A549 (cell line): Measurements from ENCODE around the gene UPK3A. TPM values are rescaled to one million over a fixed set of nuclear protein-coding genes. Genes with fewer than 3 reads are reported as not detected.

ENCODE experiments used
- ATAC-seq, 2 experiments: fragments of 200-7000 bp in 1 of 2; fragments of >200 bp in 1 of 2; cut with Nextera tagmentation in 1 of 2; cut with Tn5 transposase in 1 of 2; 3 replicates each; pipeline versions ENCODE4 v1.8.0 to v1.9.1; 2018 to 2020; ENCODE audit warnings: mild to moderate bottlenecking in 1 of 2, moderate library complexity in 1 of 2
- CTCF ChIA-PET: fragments of 300-600 bp; sonication (Branson Sonifier 250); formaldehyde crosslinking; extraction: SDS; loops from one replicate; lab custom pipeline; 2021; ENCODE audit warnings: antibody characterized with exemption, inconsistent platforms; lab: Yijun Ruan, JAX
- POLR2A ChIA-PET: fragments of 350-600 bp; formaldehyde crosslinking; extraction: SDS; loops from one replicate; lab custom pipeline; 2021; ENCODE audit warnings: antibody characterized with exemption, inconsistent platforms; lab: Yijun Ruan, JAX
- DNase-seq, 2 experiments: peaks; one replicate each; pipeline versions ENCODE4 v3.0.0 to v3.0.0-alpha.2; 2011 to 2016; ENCODE audit warnings: low read depth in 1 of 2, low spot score in 1 of 2
- FAIRE-seq: peaks from 2 replicates; lab custom pipeline; 2011; peaks lifted over from hg19 to GRCh38; lab: Jason Lieb, UNC
- H3K27ac ChIP-seq, 2 experiments: fragments of >200 bp; sonication (Bioruptor Twin); formaldehyde crosslinking; 3 replicates each; pipeline ENCODE4 v1.5.1; 2016 to 2017
- H3K4me1 ChIP-seq: fragments of >200 bp; sonication (Bioruptor Twin); formaldehyde crosslinking; 3 replicates; pipeline ENCODE4 v1.6.1; 2016
- H3K4me2 ChIP-seq: fragments of >200 bp; sonication (Bioruptor Twin); formaldehyde crosslinking; 3 replicates; pipeline ENCODE4 v1.6.1; 2016
- H3K4me3 ChIP-seq: fragments of >200 bp; sonication (Bioruptor Twin); formaldehyde crosslinking; 3 replicates; pipeline ENCODE4 v1.5.1; 2016
- H3K9me3 ChIP-seq: fragments of >200 bp; sonication (Bioruptor Twin); formaldehyde crosslinking; 3 replicates; pipeline ENCODE4 v1.6.1; 2016
- BHLHE40 ChIP-seq: IDR thresholded peaks from 2 replicates; pipeline ENCODE4 v1.6.1; 2012; ENCODE audit warnings: low read depth, low read length, inconsistent platforms
- CBX2 ChIP-seq: fragments of 200-600 bp; sonication (generic); IDR thresholded peaks from 2 replicates; pipeline ENCODE4 v1.6.1; 2016; ENCODE audit warnings: low read depth, mild to moderate bottlenecking, borderline replicate concordance
- EHF ChIP-seq: fragments of 250-450 bp; sonication (Bioruptor Pico); IDR thresholded peaks from 2 replicates; pipeline ENCODE4 v1.5.0; 2020; ENCODE audit warnings: mild to moderate bottlenecking
- FOSB ChIP-seq: fragments of 250-450 bp; sonication (Bioruptor Pico); IDR thresholded peaks from 2 replicates; pipeline ENCODE4 v1.5.0; 2020; ENCODE audit warnings: mild to moderate bottlenecking, moderate library complexity
- FOXS1 ChIP-seq: fragments of 250-450 bp; sonication (Bioruptor Pico); IDR thresholded peaks from 2 replicates; pipeline ENCODE4 v1.5.0; 2020; ENCODE audit warnings: mild to moderate bottlenecking, moderate library complexity
- HOXB13 ChIP-seq: fragments of 250-450 bp; sonication (Bioruptor Pico); IDR thresholded peaks from 2 replicates; pipeline ENCODE4 v1.5.0; 2020; ENCODE audit warnings: low read depth, mild to moderate bottlenecking, moderate library complexity
- JUNB ChIP-seq: fragments of >200 bp; sonication (Bioruptor Twin); formaldehyde crosslinking; IDR thresholded peaks from 2 replicates; pipeline ENCODE4 v1.6.1; 2016
- KDM5A ChIP-seq: fragments of 200-600 bp; sonication (generic); IDR thresholded peaks from 2 replicates; pipeline ENCODE4 v1.6.1; 2016; ENCODE audit warnings: antibody characterized with exemption, mild to moderate bottlenecking
- MAFK ChIP-seq: fragments of 450-650 bp; IDR thresholded peaks from 2 replicates; pipeline ENCODE4 v1.6.1; 2014; ENCODE audit not compliant: partially characterized antibody
- MYC ChIP-seq: IDR thresholded peaks from 2 replicates; pipeline ENCODE4 v1.6.1; 2012; ENCODE audit warnings: mild to moderate bottlenecking, inconsistent platforms, low read length, improper control_type of control experiment, borderline replicate concordance
- NFE2L2 ChIP-seq: fragments of 150-350 bp; conservative IDR thresholded peaks from 2 replicates; pipeline ENCODE4 v1.6.1; 2014; ENCODE audit warnings: low read length
- NR3C1 ChIP-seq: fragments of >200 bp; sonication (Bioruptor Twin); formaldehyde crosslinking; IDR thresholded peaks from 3 replicates; pipeline ENCODE4 v1.6.1; 2017
- PHF8 ChIP-seq: fragments of 200-600 bp; sonication (generic); IDR thresholded peaks from 2 replicates; pipeline ENCODE4 v1.6.1; 2016; ENCODE audit warnings: low read depth, mild to moderate bottlenecking, antibody characterized with exemption, moderate library complexity, borderline replicate concordance
- POLR2A ChIP-seq: IDR thresholded peaks from 2 replicates; pipeline ENCODE4 v1.6.1; 2012; ENCODE audit warnings: mild to moderate bottlenecking, low read length
- RARB ChIP-seq: fragments of 250-450 bp; sonication (Bioruptor Pico); IDR thresholded peaks from 2 replicates; pipeline ENCODE4 v1.8.0; 2021; ENCODE audit warnings: mild to moderate bottlenecking, moderate library complexity
- RCOR1 ChIP-seq: fragments of 150-350 bp; IDR thresholded peaks from 2 replicates; pipeline ENCODE4 v1.6.1; 2014; ENCODE audit warnings: antibody characterized with exemption, low read length, low read depth
- TFCP2L1 ChIP-seq: fragments of 250-450 bp; sonication (Bioruptor Pico); IDR thresholded peaks from 2 replicates; pipeline ENCODE4 v1.5.0; 2021; ENCODE audit warnings: mild to moderate bottlenecking
- TP53 ChIP-seq: fragments of 250-450 bp; sonication (Bioruptor Pico); IDR thresholded peaks from 2 replicates; pipeline ENCODE4 v1.5.0; 2021; ENCODE audit warnings: mild to moderate bottlenecking, moderate library complexity
- ZC3H11A ChIP-seq: fragments of 450-650 bp; IDR thresholded peaks from 2 replicates; pipeline ENCODE4 v1.6.1; 2014; ENCODE audit warnings: antibody characterized with exemption, mild to moderate bottlenecking
- ZFP36 ChIP-seq: fragments of 450-650 bp; IDR thresholded peaks from 2 replicates; pipeline ENCODE4 v1.6.1; 2014; ENCODE audit warnings: borderline replicate concordance; ENCODE audit not compliant: partially characterized antibody
- WGBS: methylation state at CpG from one replicate; pipeline ENCODE4 v1.1.6; 2017; ENCODE audit errors: missing lambda C conversion rate; 5-methylcytosine and 5-hydroxymethylcytosine counted together
- polyA plus RNA-seq, 4 experiments: library from polyadenylated mRNA; depleted of rRNA in 3 of 4; stranded (reverse); fragments of >200 nt; fragmentation: RNase III in 1 of 4; extraction: RNeasy Plus Mini Kit Qiagen cat#74134 plus additional on column Dnase treatment in 1 of 4; gene quantifications; 2 replicates in 3 of 4; 3 replicates in 1 of 4; pipeline ENCODE4 v1.2.3, GENCODE V29; 2011 to 2017
- TF ChIP-seq, protein P1 (sequence below): fragments of >200 bp; sonication (Bioruptor Twin); formaldehyde crosslinking; IDR thresholded peaks from 2 replicates; pipeline ENCODE4 v1.6.1; 2016
- TF ChIP-seq, protein P2 (sequence below): fragments of 450-650 bp; IDR thresholded peaks from 2 replicates; pipeline ENCODE4 v1.6.1; 2014; ENCODE audit warnings: antibody characterized with exemption
- TF ChIP-seq, protein P3 (sequence below): fragments of >200 bp; sonication (Bioruptor Twin); formaldehyde crosslinking; IDR thresholded peaks from 3 replicates; pipeline ENCODE4 v1.5.1; 2016
- TF ChIP-seq, protein P4 (sequence below): fragments of 250-450 bp; sonication (Bioruptor Pico); IDR thresholded peaks from 2 replicates; pipeline ENCODE4 v1.5.0; 2020; ENCODE audit warnings: low read depth, mild to moderate bottlenecking, moderate library complexity
- TF ChIP-seq, protein P5 (sequence below): IDR thresholded peaks from 2 replicates; pipeline ENCODE4 v1.6.1; 2012; ENCODE audit warnings: low read depth, borderline replicate concordance
- TF ChIP-seq, protein P6 (sequence below): IDR thresholded peaks from 2 replicates; pipeline ENCODE4 v1.6.1; 2012
- TF ChIP-seq, protein P7 (sequence below): fragments of 150-350 bp; IDR thresholded peaks from 2 replicates; pipeline ENCODE4 v1.6.1; 2014; ENCODE audit warnings: low read depth, mild to moderate bottlenecking, low read length
- TF ChIP-seq, protein P8 (sequence below): IDR thresholded peaks from 2 replicates; pipeline ENCODE4 v1.6.1; 2012

UPK3A gene
- polyA plus RNA-seq, 2 of the 4 experiments (the other 2 are of a cell fraction) = not detected

DNA sequence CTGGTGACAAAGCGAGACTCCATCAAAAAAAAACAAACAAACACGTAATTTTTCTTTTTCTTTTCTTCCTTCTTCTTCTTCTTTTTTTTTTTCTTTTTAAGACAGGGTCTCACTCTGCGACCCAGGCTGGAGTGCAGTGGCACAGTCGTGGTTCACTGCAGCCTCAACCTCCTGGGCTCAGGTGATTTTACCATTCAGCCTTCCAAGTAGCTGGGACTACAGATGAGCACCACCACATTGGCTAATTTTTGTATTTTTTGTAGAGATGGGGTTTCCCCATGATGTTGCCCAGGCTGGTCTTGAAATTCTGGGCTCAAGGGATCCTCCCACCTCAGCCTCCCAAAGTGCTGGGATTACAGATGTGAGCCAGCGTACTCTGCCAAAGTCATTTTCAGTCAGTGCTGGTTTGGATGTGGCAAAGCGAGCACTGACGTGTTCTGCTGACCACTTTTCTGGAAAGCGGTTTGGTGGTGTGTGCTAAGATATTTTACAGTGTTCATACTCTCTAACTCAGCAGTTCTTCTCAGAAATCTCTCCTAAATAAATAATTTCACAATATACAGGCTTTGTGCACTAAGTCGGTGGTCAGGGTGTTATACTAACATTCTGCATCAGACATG is 35.7 kb downstream of the UPK3A start:
- TF ChIP-seq TP53 (no peak), BHLHE40 (no peak), MYC (no peak), HOXB13 (no peak), ZFP36 (no peak), FOXS1 (CRISPR knock-in tag) (no peak), TFCP2L1 (CRISPR knock-in tag) (no peak), POLR2A (no peak)
- TF ChIP-seq, protein P1, sequence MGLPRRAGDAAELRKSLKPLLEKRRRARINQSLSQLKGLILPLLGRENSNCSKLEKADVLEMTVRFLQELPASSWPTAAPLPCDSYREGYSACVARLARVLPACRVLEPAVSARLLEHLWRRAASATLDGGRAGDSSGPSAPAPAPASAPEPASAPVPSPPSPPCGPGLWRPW = no peak
- DNase-seq = no peak
- Histone ChIP-seq H3K27ac (no peak overlapping the region), H3K4me2 (no peak overlapping the region), H3K4me3 (no peak overlapping the region), H3K4me1 (no peaks in the 10 kb centered on the region; the same call in 2 of the 3 replicates), H3K9me3 (no peaks in the 10 kb centered on the region)
- ATAC-seq = no peak
- 91% methylated on average over 9 of the region's 9 CpGs for WGBS
- CTCF ChIA-PET = no interaction called here
- FAIRE-seq = no peak
- POLR2A ChIA-PET = no interaction called here

DNA sequence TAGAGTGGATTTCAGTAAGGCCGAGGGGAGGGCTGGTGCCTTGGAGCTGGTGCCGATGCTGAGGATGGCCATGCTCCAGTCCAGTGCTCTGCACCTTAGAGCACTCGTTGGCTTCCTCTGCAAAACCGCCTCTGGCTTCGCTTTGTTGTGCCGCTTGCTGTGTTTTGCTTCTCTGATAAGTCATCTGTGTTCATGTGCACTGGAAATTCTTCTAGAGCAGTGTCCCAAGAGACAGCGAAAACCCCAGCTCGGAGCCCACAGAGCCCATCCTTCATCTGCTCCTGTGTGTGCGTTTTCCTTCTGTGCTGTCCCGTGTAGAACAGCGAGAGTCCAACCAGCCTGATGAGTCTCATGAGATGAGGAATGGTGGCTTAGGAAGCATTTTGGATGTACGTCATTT is 37.1 kb downstream of the UPK3A start:
- H3K9me3 ChIP-seq = no peaks in the 10 kb centered on the region
- H3K27ac ChIP-seq = no peak overlapping the region
- no peak for TF ChIP-seq KDM5A
- TF ChIP-seq FOXS1 (CRISPR knock-in tag) = no peak
- TF ChIP-seq, protein P2, sequence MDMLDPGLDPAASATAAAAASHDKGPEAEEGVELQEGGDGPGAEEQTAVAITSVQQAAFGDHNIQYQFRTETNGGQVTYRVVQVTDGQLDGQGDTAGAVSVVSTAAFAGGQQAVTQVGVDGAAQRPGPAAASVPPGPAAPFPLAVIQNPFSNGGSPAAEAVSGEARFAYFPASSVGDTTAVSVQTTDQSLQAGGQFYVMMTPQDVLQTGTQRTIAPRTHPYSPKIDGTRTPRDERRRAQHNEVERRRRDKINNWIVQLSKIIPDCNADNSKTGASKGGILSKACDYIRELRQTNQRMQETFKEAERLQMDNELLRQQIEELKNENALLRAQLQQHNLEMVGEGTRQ = no peak
- TF ChIP-seq HOXB13 = no peak
- no peaks in the 10 kb centered on the region; the same call in 2 of the 3 replicates for H3K4me1 ChIP-seq
- H3K4me3 ChIP-seq = no peak overlapping the region
- ChIA-PET POLR2A (no interaction called here), CTCF (no interaction called here)
- DNase-seq (no peak), FAIRE-seq (no peak), ATAC-seq (no peak)
- WGBS = 96% methylated on average over 12 of the region's 12 CpGs
- H3K4me2 ChIP-seq = no peak overlapping the region

DNA sequence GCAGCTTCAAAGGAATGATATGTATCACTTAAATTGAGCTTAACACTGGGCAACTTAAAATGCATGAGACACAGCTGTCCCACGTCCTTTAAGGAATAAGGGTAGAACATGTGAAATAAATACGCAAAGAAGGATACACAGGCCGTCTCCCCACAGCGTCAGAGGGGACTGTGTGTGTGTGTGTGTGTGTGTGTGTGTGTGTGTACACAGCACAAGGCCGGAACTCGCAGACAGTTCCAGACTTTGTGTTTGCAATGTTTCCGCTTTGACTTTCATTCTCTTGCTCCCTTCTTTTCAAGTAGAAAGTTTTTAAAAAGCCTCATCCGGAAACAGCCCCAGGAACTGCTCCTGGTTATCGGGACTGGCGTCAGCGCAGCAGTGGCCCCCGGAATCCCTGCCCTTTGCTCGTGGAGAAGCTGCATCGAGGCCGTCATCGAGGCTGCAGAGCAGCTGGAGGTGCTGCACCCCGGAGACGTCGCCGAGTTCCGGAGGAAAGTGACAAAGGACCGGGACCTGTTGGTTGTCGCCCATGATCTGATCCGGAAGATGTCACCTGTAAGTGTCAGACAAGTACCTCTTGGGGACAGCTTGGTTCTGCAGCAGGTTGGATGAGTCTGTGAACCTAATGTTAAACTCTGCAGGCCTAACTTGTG is 38.2 kb downstream of the UPK3A start:
- ChIA-PET POLR2A (no interaction called here), CTCF (interaction anchor here (0.7 to 1.2 kb wide), 2 partner anchors 9 to 13 kb away, joined by 3 read pairs; no protein-coding TSS in a partner anchor)
- no peaks in the 10 kb centered on the region; the same call in 2 of the 3 replicates for H3K4me1 ChIP-seq
- no peak for FAIRE-seq
- WGBS = 90% methylated on average over 23 of the region's 24 CpGs
- H3K4me2 ChIP-seq = no peak overlapping the region
- DNase-seq = no peak
- no peak overlapping the region for H3K27ac ChIP-seq
- no peak overlapping the region for H3K4me3 ChIP-seq
- H3K9me3 ChIP-seq = no peaks in the 10 kb centered on the region
- ATAC-seq = no peak
- TF ChIP-seq RARB (CRISPR knock-in tag) (no peak), ZC3H11A (no peak), MAFK (no peak), RCOR1 (no peak), CBX2 (no peak), EHF (CRISPR knock-in tag) (no peak), NFE2L2 (no peak), JUNB (no peak), NR3C1 (no peak), PHF8 (no peak), FOSB (CRISPR knock-in tag) (no peak), KDM5A (no peak)
- TF ChIP-seq, protein P3, sequence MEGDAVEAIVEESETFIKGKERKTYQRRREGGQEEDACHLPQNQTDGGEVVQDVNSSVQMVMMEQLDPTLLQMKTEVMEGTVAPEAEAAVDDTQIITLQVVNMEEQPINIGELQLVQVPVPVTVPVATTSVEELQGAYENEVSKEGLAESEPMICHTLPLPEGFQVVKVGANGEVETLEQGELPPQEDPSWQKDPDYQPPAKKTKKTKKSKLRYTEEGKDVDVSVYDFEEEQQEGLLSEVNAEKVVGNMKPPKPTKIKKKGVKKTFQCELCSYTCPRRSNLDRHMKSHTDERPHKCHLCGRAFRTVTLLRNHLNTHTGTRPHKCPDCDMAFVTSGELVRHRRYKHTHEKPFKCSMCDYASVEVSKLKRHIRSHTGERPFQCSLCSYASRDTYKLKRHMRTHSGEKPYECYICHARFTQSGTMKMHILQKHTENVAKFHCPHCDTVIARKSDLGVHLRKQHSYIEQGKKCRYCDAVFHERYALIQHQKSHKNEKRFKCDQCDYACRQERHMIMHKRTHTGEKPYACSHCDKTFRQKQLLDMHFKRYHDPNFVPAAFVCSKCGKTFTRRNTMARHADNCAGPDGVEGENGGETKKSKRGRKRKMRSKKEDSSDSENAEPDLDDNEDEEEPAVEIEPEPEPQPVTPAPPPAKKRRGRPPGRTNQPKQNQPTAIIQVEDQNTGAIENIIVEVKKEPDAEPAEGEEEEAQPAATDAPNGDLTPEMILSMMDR = no peak
- TF ChIP-seq, protein P4, sequence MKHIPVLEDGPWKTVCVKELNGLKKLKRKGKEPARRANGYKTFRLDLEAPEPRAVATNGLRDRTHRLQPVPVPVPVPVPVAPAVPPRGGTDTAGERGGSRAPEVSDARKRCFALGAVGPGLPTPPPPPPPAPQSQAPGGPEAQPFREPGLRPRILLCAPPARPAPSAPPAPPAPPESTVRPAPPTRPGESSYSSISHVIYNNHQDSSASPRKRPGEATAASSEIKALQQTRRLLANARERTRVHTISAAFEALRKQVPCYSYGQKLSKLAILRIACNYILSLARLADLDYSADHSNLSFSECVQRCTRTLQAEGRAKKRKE (CRISPR knock-in tag) = no peak
- TF ChIP-seq, protein P5, sequence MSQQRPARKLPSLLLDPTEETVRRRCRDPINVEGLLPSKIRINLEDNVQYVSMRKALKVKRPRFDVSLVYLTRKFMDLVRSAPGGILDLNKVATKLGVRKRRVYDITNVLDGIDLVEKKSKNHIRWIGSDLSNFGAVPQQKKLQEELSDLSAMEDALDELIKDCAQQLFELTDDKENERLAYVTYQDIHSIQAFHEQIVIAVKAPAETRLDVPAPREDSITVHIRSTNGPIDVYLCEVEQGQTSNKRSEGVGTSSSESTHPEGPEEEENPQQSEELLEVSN = no peak
- TF ChIP-seq, protein P6, sequence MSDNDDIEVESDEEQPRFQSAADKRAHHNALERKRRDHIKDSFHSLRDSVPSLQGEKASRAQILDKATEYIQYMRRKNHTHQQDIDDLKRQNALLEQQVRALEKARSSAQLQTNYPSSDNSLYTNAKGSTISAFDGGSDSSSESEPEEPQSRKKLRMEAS = no peak
- TF ChIP-seq, protein P7, sequence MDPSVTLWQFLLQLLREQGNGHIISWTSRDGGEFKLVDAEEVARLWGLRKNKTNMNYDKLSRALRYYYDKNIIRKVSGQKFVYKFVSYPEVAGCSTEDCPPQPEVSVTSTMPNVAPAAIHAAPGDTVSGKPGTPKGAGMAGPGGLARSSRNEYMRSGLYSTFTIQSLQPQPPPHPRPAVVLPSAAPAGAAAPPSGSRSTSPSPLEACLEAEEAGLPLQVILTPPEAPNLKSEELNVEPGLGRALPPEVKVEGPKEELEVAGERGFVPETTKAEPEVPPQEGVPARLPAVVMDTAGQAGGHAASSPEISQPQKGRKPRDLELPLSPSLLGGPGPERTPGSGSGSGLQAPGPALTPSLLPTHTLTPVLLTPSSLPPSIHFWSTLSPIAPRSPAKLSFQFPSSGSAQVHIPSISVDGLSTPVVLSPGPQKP = no peak
- TF ChIP-seq, protein P8, sequence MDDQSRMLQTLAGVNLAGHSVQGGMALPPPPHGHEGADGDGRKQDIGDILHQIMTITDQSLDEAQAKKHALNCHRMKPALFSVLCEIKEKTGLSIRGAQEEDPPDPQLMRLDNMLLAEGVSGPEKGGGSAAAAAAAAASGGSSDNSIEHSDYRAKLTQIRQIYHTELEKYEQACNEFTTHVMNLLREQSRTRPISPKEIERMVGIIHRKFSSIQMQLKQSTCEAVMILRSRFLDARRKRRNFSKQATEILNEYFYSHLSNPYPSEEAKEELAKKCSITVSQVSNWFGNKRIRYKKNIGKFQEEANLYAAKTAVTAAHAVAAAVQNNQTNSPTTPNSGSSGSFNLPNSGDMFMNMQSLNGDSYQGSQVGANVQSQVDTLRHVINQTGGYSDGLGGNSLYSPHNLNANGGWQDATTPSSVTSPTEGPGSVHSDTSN = no peak
